Measurements from ENCODE around the gene DACH1.

The DACH1 gene

DNA sequence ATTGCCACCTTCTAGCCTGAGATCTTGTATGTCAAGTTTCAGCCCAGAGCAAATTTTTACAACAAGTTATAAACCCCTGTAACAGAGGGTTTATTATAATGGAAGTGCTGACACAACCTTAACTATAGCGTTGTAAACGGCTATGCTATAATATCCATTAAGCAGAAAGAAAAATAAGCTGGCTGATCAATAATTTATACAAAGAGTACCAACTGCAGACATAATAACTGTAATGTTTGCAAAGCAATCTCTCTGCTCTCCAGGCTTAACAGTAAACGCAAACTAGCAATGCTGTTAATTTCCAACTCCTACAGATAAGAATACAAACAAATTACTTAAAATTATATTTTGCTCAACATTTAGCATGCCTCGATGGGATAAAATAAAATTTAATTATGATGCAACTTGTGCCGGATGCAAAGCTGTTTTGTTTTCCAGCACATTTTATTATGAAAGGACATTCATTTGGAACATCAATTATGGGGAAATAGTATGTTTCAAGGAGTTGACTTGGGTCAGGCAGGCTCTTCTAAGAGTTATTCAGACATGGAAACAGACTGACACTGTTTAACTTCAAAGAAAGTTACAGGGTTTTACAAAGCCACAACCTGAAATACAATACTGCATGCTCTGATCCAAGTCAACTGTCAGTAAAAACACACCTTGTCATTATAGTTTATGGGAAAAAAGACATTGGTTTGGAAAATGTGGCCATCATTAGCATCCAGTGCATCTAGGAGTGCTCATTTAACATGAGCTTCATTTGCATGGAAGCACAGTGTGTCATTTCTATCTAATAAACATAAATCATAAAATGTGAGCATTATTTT is 6.6 kb upstream of the DACH1 start:
- Histone ChIP-seq H3K9me3 (ENCODE audit: control insufficient read depth, insufficient read depth, low read depth, low read length) (no peaks in the 10 kb centered on the region), H3K4me1 (ENCODE audit: control insufficient read depth, insufficient read depth, low read length) (peaks cover 8% of the 10 kb centered on the region; the same call in 1 of the 2 replicates), H3K27ac (ENCODE audit: extremely low read depth, low read depth, low read length) (no peak overlapping the region), H3K4me3 (ENCODE audit: low read depth, low read length) (no peak overlapping the region), H3K36me3 (ENCODE audit: control insufficient read depth in 2 of 2, insufficient read depth in 1 of 2, low read length in 2 of 2) (no peaks in the 10 kb centered on the region)
- ChIA-PET CTCF (no interaction called here), POLR2A (no interaction called here)
- TF ChIP-seq, protein P1, sequence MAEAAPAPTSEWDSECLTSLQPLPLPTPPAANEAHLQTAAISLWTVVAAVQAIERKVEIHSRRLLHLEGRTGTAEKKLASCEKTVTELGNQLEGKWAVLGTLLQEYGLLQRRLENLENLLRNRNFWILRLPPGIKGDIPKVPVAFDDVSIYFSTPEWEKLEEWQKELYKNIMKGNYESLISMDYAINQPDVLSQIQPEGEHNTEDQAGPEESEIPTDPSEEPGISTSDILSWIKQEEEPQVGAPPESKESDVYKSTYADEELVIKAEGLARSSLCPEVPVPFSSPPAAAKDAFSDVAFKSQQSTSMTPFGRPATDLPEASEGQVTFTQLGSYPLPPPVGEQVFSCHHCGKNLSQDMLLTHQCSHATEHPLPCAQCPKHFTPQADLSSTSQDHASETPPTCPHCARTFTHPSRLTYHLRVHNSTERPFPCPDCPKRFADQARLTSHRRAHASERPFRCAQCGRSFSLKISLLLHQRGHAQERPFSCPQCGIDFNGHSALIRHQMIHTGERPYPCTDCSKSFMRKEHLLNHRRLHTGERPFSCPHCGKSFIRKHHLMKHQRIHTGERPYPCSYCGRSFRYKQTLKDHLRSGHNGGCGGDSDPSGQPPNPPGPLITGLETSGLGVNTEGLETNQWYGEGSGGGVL (tag by site-specific recombination; IDR thresholded peaks at IDR 0.05), result no peak
- TF ChIP-seq TRIM28 (IDR thresholded peaks at IDR 0.05; ENCODE audit: borderline replicate concordance, low read length), result peak; percentile 57
- TF ChIP-seq, protein P2, sequence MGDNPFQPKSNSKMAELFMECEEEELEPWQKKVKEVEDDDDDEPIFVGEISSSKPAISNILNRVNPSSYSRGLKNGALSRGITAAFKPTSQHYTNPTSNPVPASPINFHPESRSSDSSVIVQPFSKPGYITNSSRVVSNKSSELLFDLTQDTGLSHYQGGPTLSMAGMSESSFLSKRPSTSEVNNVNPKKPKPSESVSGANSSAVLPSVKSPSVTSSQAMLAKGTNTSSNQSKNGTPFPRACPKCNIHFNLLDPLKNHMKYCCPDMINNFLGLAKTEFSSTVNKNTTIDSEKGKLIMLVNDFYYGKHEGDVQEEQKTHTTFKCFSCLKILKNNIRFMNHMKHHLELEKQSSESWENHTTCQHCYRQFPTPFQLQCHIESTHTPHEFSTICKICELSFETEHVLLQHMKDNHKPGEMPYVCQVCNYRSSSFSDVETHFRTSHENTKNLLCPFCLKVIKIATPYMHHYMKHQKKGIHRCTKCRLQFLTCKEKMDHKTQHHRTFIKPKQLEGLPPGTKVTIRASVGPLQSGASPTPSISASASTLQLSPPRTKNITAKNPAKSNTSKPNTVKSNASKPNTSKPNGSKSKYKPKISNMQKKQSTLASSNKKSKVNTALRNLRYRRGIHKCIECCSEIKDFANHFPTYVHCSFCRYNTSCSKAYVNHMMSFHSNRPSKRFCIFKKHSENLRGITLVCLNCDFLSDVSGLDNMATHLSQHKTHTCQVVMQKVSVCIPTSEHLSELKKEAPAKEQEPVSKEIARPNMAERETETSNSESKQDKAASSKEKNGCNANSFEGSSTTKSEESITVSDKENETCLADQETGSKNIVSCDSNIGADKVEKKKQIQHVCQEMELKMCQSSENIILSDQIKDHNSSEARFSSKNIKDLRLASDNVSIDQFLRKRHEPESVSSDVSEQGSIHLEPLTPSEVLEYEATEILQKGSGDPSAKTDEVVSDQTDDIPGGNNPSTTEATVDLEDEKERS (tag by site-specific recombination; IDR thresholded peaks at IDR 0.05), result no peak
- no peak for TF ChIP-seq SETDB1 (IDR thresholded peaks at IDR 0.05; ENCODE audit: insufficient read length, low read length)
- TF ChIP-seq ZNF335 (tag by site-specific recombination; conservative IDR thresholded peaks at IDR 0.05), result no peak
- TF ChIP-seq WT1 (tag by site-specific recombination; IDR thresholded peaks at IDR 0.05), result no peak
- TF ChIP-seq ZNF24 (tag by site-specific recombination; IDR thresholded peaks at IDR 0.05), result no peak
- no peak for TF ChIP-seq ZNF274 (IDR thresholded peaks at IDR 0.05; ENCODE audit: low read length)
- no peak for TF ChIP-seq ZNF274 (tag by site-specific recombination; IDR thresholded peaks at IDR 0.05; ENCODE audit: borderline replicate concordance)
- TF ChIP-seq ZNF112 (tag by site-specific recombination; IDR thresholded peaks at IDR 0.05), result no peak
- TF ChIP-seq ZNF514 (tag by site-specific recombination; IDR thresholded peaks at IDR 0.05), result no peak
- no peak for TF ChIP-seq ZNF2 (tag by site-specific recombination; IDR thresholded peaks at IDR 0.05)
- TF ChIP-seq, protein P3, sequence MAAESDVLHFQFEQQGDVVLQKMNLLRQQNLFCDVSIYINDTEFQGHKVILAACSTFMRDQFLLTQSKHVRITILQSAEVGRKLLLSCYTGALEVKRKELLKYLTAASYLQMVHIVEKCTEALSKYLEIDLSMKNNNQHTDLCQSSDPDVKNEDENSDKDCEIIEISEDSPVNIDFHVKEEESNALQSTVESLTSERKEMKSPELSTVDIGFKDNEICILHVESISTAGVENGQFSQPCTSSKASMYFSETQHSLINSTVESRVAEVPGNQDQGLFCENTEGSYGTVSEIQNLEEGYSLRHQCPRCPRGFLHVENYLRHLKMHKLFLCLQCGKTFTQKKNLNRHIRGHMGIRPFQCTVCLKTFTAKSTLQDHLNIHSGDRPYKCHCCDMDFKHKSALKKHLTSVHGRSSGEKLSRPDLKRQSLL (tag by site-specific recombination; IDR thresholded peaks at IDR 0.05), result no peak
- TF ChIP-seq, protein P4, sequence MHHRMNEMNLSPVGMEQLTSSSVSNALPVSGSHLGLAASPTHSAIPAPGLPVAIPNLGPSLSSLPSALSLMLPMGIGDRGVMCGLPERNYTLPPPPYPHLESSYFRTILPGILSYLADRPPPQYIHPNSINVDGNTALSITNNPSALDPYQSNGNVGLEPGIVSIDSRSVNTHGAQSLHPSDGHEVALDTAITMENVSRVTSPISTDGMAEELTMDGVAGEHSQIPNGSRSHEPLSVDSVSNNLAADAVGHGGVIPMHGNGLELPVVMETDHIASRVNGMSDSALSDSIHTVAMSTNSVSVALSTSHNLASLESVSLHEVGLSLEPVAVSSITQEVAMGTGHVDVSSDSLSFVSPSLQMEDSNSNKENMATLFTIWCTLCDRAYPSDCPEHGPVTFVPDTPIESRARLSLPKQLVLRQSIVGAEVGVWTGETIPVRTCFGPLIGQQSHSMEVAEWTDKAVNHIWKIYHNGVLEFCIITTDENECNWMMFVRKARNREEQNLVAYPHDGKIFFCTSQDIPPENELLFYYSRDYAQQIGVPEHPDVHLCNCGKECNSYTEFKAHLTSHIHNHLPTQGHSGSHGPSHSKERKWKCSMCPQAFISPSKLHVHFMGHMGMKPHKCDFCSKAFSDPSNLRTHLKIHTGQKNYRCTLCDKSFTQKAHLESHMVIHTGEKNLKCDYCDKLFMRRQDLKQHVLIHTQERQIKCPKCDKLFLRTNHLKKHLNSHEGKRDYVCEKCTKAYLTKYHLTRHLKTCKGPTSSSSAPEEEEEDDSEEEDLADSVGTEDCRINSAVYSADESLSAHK (tag by site-specific recombination; IDR thresholded peaks at IDR 0.05), result peak; percentile 82
- TF ChIP-seq, protein P5, sequence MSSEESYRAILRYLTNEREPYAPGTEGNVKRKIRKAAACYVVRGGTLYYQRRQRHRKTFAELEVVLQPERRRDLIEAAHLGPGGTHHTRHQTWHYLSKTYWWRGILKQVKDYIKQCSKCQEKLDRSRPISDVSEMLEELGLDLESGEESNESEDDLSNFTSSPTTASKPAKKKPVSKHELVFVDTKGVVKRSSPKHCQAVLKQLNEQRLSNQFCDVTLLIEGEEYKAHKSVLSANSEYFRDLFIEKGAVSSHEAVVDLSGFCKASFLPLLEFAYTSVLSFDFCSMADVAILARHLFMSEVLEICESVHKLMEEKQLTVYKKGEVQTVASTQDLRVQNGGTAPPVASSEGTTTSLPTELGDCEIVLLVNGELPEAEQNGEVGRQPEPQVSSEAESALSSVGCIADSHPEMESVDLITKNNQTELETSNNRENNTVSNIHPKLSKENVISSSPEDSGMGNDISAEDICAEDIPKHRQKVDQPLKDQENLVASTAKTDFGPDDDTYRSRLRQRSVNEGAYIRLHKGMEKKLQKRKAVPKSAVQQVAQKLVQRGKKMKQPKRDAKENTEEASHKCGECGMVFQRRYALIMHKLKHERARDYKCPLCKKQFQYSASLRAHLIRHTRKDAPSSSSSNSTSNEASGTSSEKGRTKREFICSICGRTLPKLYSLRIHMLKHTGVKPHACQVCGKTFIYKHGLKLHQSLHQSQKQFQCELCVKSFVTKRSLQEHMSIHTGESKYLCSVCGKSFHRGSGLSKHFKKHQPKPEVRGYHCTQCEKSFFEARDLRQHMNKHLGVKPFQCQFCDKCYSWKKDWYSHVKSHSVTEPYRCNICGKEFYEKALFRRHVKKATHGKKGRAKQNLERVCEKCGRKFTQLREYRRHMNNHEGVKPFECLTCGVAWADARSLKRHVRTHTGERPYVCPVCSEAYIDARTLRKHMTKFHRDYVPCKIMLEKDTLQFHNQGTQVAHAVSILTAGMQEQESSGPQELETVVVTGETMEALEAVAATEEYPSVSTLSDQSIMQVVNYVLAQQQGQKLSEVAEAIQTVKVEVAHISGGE (tag by site-specific recombination; conservative IDR thresholded peaks at IDR 0.05; ENCODE audit: low read depth), result no peak
- TF ChIP-seq IKZF3 (tag by site-specific recombination; IDR thresholded peaks at IDR 0.05), result peak; percentile 13
- TF ChIP-seq, protein P6, sequence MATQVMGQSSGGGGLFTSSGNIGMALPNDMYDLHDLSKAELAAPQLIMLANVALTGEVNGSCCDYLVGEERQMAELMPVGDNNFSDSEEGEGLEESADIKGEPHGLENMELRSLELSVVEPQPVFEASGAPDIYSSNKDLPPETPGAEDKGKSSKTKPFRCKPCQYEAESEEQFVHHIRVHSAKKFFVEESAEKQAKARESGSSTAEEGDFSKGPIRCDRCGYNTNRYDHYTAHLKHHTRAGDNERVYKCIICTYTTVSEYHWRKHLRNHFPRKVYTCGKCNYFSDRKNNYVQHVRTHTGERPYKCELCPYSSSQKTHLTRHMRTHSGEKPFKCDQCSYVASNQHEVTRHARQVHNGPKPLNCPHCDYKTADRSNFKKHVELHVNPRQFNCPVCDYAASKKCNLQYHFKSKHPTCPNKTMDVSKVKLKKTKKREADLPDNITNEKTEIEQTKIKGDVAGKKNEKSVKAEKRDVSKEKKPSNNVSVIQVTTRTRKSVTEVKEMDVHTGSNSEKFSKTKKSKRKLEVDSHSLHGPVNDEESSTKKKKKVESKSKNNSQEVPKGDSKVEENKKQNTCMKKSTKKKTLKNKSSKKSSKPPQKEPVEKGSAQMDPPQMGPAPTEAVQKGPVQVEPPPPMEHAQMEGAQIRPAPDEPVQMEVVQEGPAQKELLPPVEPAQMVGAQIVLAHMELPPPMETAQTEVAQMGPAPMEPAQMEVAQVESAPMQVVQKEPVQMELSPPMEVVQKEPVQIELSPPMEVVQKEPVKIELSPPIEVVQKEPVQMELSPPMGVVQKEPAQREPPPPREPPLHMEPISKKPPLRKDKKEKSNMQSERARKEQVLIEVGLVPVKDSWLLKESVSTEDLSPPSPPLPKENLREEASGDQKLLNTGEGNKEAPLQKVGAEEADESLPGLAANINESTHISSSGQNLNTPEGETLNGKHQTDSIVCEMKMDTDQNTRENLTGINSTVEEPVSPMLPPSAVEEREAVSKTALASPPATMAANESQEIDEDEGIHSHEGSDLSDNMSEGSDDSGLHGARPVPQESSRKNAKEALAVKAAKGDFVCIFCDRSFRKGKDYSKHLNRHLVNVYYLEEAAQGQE (tag by site-specific recombination; IDR thresholded peaks at IDR 0.05), result no peak
- TF ChIP-seq TCF7L2 (IDR thresholded peaks at IDR 0.05; ENCODE audit: borderline replicate concordance, low read depth, low read length), result peak; percentile 14; the same call in 1 of the 2 replicates
- no peak for TF ChIP-seq ZNF571 (tag by site-specific recombination; IDR thresholded peaks at IDR 0.05)
